NOMO-1 treated with dmso at 0.1 percent for 144 hours (cell line): ENCODE measurements around the gene DNAH7.
A peak's percentile ranks its signal among the peaks of the same experiment; 100 is the strongest.
"Not testable (repeated sequence)": the region's sequence is repeated elsewhere in the genome, so short reads cannot be mapped to it uniquely, and the experiment has no call there.

ENCODE experiments used
- DNase-seq: peaks from one replicate; lab custom pipeline; 2025; ENCODE audit not compliant: unreplicated experiment; lab: John Stamatoyannopoulos, UW

DNAH7 gene

GRCh38 chr2:195984923-195985726 is 83.5 kb downstream of the DNAH7 start:
- no peak for DNase-seq

DNA sequence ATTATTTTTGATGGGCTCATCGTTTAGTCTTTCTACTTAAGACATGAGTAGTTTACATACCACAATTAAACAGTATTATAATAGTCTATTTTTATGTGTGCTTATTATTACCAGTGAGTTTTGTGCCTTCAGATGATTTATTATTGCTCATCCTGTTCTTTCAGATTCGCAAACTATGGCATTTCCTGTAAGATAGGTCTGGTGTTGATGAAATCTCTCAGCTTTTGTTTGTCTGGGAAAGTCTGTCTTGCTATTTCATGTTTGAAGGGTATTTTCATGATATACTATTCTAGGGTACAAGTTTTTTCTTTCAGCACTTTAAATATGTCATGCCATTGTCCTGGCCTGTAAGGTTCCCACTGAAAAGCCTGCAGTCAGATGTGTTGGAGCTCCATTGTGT is 101.3 kb downstream of the DNAH7 start:
- DNase-seq, result no peak

GRCh38 chr2:195961873-195962272 is 106.8 kb downstream of the DNAH7 start:
- DNase-seq, result peak; percentile 60

DNA sequence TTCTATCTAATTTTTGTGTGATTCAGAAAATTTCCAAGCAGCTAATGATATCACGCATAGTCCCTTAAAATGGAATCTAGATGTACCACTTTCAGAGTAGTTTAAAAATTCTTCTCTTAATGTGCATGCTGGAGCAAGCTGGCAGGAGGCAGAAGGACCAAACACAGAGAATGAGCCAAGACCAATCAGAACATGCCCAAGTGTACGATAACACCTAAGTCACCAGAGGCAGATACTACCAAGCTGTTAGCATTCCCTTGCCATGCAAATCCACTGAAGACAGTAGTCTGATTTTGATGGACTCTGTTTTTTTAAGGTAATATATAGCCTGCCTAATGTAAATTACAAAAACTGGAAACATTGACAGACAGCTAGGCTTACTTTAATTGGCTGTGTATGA is 109.3 kb downstream of the DNAH7 start:
- no peak for DNase-seq

- DNase-seq, result no peak
Measured at GRCh38 chr2:195956725-195957124, 111.9 kb downstream of the DNAH7 start.

GRCh38 chr2:195945056-195945455 is 123.6 kb downstream of the DNAH7 start:
- DNase-seq, result no peak

- DNase-seq, result no peak
Measured at GRCh38 chr2:195937176-195937575, 131.5 kb downstream of the DNAH7 start.

- DNase-seq, result no peak
Measured at GRCh38 chr2:195934484-195934883, 134.2 kb downstream of the DNAH7 start.

GRCh38 chr2:195929531-195929930 is 139.1 kb downstream of the DNAH7 start:
- DNase-seq, result no peak

DNA sequence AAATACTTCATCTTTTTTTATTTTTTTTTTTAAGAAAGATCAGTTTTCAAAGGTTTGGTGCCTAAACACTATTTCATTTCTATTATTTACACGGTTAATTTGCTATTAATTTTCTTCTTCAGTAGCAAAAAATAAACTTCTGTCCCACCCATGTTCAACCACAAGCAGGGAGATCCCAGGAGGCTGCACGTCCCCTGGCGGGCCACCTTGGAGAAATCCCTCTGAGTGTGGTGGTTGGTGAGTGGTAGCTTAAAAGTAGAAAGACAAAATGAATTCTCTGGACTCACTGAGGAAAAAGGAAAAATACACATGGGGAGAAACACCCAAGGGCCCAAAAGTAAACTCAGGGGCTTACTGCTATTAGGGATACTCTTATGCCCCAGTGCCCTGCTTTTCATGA is 143.5 kb downstream of the DNAH7 start:
- DNase-seq, result no peak

DNA sequence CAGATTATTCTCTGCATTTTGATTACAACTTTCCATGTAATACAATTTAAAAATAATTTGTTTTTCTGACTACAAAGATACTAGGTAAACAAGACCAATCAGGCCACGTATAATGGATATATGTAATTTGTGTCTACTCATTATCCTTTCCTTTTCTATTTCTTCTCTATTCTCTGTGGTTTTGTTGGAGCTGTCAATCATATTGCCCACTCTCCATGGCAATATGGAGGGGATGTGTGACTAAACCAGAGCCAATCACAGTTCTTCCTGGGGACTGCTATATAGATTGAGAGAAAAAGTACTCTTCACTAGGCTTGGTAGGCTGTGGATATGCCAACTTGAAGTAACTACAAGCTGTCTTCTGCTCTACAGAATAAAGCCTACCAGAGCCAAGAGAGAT is 144.7 kb downstream of the DNAH7 start:
- DNase-seq, result no peak

DNA sequence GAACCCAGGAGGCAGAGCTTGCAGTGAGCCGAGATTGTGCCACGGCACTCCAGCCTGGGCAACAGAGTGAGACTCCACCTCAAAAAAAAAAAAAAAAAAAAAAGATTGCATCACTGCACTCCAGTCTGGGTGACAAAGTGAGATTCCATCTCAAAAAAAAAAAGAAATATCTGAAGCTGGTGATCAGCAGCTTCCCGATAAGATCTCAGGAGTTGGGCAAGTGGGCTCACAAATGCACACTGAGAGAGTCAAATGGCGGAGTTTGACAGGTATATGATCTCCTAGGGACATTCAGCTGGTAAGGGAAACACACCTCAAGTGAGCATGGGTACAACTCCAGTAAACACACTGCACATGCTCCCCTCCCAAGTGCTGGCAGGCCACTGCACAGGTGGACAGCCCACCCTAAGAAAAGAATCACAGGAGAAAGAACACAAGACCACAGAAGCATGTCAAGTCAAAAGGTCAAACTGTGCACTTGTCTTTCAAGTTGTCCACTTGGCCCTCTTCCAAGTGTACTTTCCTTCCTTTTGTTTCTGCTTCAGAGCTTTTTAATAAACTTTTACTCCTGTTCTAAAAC is 151.5 kb downstream of the DNAH7 start:
- DNase-seq, result not testable (repeated sequence)

DNA sequence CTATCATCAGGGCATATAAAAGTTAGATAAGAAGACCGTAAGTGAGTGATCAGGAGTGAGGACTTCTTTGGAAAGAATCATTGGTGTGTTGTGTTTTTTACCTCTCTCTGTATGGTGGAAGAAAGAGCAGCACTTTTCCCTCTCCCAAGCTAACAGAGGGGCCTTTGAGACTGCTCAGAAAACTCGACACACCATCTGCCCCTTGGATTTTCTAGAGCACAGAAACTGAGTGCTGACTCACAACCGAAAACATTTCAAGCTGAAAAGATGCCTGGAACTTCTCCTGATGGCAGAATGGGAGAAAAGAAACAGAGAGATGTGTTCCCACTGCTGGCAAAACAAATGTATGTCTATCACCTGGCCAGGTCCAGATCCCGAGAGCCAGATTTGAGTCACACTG is 156.6 kb downstream of the DNAH7 start:
- no peak for DNase-seq

GRCh38 chr2:195910570-195910969 is 158.1 kb downstream of the DNAH7 start:
- DNase-seq, result no peak

GRCh38 chr2:195909926-195910325 is 158.7 kb downstream of the DNAH7 start:
- DNase-seq, result no peak

GRCh38 chr2:195907474-195907873 is 161.2 kb downstream of the DNAH7 start:
- no peak for DNase-seq

DNA sequence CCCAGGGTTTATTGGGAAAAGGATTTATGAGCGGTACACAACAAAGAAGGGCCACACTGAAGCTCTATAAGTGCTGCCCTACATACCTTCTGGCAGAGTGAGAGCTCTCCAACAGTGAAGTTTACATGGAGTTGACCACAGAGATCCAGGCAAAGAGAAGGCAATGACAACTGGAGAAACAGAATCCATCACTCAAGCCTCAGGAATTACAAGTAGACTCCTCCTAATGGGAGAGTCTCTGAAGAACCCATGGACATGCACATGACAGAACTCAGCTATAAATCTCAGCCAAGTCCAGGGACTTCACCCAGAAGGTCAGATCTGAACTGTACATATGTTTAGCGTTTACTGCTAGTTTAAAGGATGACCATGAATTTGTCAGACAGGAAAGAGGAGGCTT is 164.7 kb downstream of the DNAH7 start:
- DNase-seq, result no peak

- no peak for DNase-seq
Measured at GRCh38 chr2:195902857-195903256, 165.8 kb downstream of the DNAH7 start.

DNA sequence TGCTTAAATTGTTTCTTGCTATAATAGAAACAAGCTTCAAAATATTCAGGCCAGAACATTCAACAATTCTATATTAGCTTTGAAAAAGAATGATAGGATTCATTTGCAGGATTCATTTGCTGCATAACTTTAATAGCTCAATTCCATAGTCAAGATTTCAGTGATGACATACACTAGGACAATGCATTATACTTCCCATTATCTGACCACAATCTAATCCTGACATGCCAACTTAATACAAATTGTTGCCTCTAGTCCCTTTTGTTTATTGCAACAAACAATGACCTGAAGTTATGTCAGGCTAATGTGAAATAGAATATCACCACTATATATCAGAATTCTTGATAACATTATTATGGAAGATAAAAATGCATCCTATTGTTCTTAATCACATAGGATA is 169.4 kb downstream of the DNAH7 start:
- DNase-seq, result no peak

- no peak for DNase-seq
Measured at GRCh38 chr2:195898505-195899191, 170.0 kb downstream of the DNAH7 start.

- no peak for DNase-seq
Measured at GRCh38 chr2:195891081-195891480, 177.6 kb downstream of the DNAH7 start.

- no peak for DNase-seq
Measured at GRCh38 chr2:195879153-195879552, 189.5 kb downstream of the DNAH7 start.
